ENCODE data around the gene PRLR.

The PRLR gene

DNA sequence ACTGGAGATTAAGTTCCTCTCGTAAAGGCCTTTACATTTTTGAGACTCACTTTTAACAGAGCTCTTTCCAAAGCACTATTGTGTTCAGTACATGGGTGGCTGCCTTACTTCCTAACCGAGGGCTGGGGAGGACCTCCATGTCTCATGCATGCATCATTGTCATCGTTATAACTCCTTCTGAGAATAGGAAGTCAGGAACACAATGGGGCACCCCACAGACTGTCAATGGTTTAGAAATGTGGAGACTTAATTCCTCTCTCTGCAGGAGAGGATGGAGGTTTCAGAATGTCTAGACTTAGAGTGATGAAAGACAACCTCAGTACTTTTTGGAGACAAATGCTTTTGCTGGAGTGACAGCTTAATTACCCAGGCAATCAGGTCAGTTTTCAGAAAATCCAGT is 83.9 kb downstream of the PRLR start:
- Histone ChIP-seq H3K36me3 (ENCODE audit: insufficient read depth, low read length) (no peaks in the 10 kb centered on the region), H3K9me3 (ENCODE audit: control insufficient read depth, insufficient read depth, low read length) (no peaks in the 10 kb centered on the region)

DNA sequence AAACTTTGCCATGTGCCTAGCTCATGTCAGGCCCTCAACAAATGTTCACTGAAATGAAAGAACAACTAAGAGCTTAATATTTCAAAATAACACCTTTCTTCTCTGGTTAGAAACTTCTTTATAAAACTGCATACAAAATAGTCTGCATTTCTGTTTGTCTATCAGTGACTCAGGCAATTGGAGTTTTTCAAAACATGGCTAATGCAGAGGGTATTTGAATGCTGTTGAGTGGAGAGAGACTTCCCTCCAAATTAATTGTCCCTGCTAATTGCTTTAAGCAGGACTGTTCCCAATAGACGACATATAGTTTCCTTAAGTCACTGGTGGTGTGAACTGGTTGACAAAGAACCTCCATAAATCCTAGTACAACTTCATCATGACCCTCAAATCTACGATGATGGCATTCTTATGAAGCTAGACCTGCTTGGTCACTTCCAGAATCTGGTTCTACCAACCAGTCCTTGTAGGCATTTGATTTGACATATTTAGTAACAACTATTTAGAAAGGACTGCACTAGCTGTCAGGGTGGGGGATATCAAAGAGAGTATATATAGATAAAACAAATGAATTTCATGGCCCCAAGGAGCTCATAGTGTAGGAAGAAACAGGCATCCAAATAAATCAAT is 84.5 kb downstream of the PRLR start:
- Histone ChIP-seq H3K9me3 (ENCODE audit: control insufficient read depth, insufficient read depth, low read length) (no peaks in the 10 kb centered on the region), H3K4me1 (ENCODE audit: insufficient read depth, low read length) (no peaks in the 10 kb centered on the region; the same call in 1 of the 2 replicates), H3K36me3 (ENCODE audit: insufficient read depth, low read length) (no peaks in the 10 kb centered on the region), H3K9ac (ENCODE audit: low read depth, low read length) (no peak overlapping the region)

More for the DNA sequence above, 83.9 kb downstream of the PRLR start:
- Histone ChIP-seq H3K9ac (ENCODE audit: low read depth, low read length) (no peak overlapping the region), H3K4me1 (ENCODE audit: insufficient read depth, low read length) (no peaks in the 10 kb centered on the region; the same call in 1 of the 2 replicates)

DNA sequence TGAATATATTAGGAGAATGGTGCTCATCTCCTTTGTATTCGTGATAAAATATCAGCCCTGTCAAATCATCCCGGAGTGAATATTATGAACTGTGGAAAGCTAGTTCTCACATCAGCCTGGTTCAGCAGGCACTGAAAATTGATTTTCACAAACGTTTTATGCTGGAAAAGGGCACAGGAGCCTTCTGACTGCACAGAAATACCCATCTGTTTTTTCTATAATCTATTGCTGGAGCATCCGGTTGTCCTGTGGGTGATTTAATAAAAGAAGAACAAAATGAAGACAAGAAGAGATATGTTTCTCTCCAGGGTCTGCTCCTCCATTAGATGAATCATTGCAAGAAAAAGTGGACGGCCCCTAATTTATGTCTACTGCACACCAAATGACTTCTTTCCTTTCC is 85.3 kb downstream of the PRLR start:
- Histone ChIP-seq H3K9ac (ENCODE audit: low read depth, low read length) (no peak overlapping the region), H3K36me3 (ENCODE audit: insufficient read depth, low read length) (no peaks in the 10 kb centered on the region), H3K9me3 (ENCODE audit: control insufficient read depth, insufficient read depth, low read length) (no peaks in the 10 kb centered on the region), H3K4me1 (ENCODE audit: insufficient read depth, low read length) (no peaks in the 10 kb centered on the region; the same call in 1 of the 2 replicates)

DNA sequence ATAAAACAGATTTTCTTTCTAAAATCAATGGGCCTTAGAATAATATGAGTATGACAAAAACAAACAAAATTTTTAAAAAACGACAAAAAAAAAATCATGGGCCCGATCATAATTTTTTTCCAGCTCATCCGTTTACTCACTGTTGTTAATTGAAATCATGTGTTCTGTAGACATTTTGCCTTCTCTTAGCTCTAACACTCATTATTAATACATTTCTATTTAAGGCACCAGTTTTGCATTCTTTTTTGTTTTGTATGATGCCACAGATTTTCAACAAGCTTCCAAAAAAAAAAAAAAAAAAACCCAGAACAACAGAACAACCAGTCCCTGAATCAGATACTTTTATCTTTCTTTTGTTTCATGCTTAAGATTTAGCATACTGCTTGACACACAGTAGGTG is 86.4 kb downstream of the PRLR start:
- no peak overlapping the region for H3K9ac ChIP-seq (ENCODE audit: low read depth, low read length)
- H3K36me3 ChIP-seq (ENCODE audit: insufficient read depth, low read length), result no peaks in the 10 kb centered on the region
- no peaks in the 10 kb centered on the region for H3K9me3 ChIP-seq (ENCODE audit: control insufficient read depth, insufficient read depth, low read length)
- H3K4me1 ChIP-seq (ENCODE audit: insufficient read depth, low read length), result no peaks in the 10 kb centered on the region; the same call in 1 of the 2 replicates

DNA sequence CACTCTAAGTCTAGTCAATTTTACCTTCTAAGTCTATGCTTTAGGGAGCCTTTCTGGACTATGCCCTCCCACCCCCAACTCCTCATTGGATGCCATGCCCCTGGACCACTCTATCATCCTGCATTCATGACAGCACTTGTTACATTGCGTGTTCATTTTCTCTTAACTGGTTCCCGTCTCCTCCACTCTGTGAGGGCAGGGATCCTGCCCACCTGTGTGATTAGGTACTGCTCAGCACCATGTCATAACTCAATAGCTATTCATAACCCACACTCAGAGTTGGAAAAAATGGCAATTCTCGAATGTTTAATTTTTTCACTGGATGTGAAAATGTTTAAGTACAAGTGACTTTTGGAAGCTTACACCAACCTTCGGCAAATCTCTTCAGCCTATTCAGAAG is 88.5 kb downstream of the PRLR start:
- no peaks in the 10 kb centered on the region for H3K9me3 ChIP-seq (ENCODE audit: control insufficient read depth, insufficient read depth, low read length)
- no peaks in the 10 kb centered on the region for H3K36me3 ChIP-seq (ENCODE audit: insufficient read depth, low read length)
- no peak overlapping the region for H3K9ac ChIP-seq (ENCODE audit: low read depth, low read length)
- H3K4me1 ChIP-seq (ENCODE audit: insufficient read depth, low read length), result no peaks in the 10 kb centered on the region; the same call in 1 of the 2 replicates

DNA sequence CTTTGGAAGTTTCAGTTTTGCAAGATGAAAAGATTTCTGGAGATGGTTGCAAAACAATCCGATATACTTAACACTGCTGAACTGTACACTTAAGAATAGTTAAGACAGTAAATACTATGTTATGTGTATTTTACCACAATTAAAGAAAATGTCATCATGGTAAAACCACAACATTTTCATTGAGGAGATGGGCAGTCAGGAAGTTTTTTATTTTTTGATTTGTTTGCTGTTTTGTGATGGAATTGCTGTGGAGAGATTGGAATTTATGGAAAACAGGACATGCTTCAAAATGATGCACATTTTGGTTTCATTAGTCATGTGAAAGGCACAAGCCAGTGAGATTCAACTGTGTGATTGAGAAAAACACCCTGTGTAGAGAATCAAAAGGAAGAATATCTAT is 92.1 kb downstream of the PRLR start:
- Histone ChIP-seq H3K9ac (ENCODE audit: low read depth, low read length) (no peak overlapping the region), H3K4me1 (ENCODE audit: insufficient read depth, low read length) (no peaks in the 10 kb centered on the region), H3K9me3 (ENCODE audit: control insufficient read depth, insufficient read depth, low read length) (no peaks in the 10 kb centered on the region), H3K36me3 (ENCODE audit: insufficient read depth, low read length) (no peaks in the 10 kb centered on the region)

DNA sequence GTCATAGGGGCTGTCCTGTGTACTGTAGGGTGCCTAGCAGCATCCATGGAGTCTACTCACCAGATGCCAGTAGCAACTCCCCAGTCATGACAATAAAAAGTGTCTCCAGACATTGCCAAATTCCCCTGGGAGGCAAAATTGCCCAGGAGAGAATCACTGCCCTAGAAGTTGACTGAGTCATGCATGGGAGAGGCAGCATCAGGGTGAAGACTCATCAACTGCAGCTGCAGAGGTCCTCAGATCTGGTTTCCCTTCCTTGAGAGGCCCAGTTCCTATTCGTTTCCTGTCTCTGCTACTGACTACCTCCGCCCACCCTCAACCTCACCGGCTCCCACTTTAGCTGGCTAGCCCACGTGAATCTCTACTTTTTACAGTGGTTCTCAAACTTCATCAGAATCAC is 93.9 kb downstream of the PRLR start:
- Histone ChIP-seq H3K4me1 (ENCODE audit: insufficient read depth, low read length) (no peaks in the 10 kb centered on the region), H3K9ac (ENCODE audit: low read depth, low read length) (no peak overlapping the region), H3K9me3 (ENCODE audit: control insufficient read depth, insufficient read depth, low read length) (no peaks in the 10 kb centered on the region; the same call in 1 of the 2 replicates), H3K36me3 (ENCODE audit: insufficient read depth, low read length) (no peaks in the 10 kb centered on the region)

DNA sequence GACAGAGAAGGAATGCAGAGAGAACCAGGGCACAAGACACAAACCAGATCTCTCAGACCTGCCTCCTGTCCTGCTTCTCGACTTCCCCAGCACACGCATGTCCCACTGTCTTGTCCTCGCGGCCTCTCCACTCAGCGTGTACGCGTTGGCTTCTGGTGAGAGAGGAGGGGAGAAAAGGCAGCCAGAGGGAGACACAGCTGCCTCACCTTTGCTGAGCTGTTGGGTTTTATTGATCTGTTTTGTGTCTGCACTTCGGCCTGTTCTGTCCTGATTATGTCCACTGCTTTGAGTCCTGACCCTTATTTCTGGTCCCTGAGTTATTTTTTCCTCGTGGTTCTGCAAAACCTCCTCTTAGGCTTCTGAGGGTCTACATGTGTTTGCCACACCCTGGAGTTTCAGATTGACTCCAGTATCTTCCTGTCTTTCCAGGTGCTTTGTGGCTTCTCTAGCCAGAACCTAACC is 95.0 kb downstream of the PRLR start:
- H3K9ac ChIP-seq (ENCODE audit: low read depth, low read length), result no peak overlapping the region
- H3K9me3 ChIP-seq (ENCODE audit: control insufficient read depth, insufficient read depth, low read length), result peaks cover 3% of the 10 kb centered on the region
- H3K4me1 ChIP-seq (ENCODE audit: insufficient read depth, low read length), result no peaks in the 10 kb centered on the region

DNA sequence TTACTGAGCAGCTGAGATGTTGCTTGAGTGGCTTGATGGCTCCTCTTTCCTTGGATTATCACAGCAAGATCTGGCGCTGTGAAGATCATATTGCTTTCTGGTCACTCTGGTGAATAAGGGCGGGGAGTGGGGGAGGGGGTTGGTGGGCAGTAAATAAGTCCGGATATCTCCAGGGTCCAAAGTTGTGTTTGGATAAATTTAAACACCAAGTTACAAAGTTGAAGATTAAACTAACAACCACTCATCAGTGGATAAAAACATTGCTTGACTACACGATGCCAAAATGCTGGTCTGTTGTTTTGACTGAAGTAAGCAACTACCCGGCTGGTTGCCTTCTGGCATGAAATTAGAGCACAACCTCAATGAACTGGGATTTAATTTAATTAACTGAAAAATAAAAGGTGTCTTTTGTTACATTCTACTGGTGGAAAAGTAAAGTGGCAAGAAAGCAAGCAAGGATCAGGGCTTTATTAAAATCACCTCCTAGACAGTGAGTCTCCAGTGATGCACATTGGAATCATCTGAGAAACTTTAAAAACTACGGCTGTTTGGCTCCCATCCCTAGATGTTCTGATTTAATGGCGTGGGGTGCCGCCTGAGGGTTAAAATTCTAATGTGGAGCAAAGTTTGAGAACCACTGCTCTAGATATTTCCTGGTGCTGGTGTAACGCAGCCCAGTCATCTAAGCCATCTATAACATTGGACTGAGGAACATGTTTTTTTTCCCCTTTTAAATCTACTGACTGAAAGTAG is 95.8 kb downstream of the PRLR start:
- Histone ChIP-seq H3K36me3 (ENCODE audit: insufficient read depth, low read length) (no peaks in the 10 kb centered on the region), H3K4me1 (ENCODE audit: insufficient read depth, low read length) (no peaks in the 10 kb centered on the region), H3K9me3 (ENCODE audit: control insufficient read depth, insufficient read depth, low read length) (peaks cover 3% of the 10 kb centered on the region), H3K9ac (ENCODE audit: low read depth, low read length) (no peak overlapping the region)

More for the DNA sequence above, 95.0 kb downstream of the PRLR start:
- H3K36me3 ChIP-seq (ENCODE audit: insufficient read depth, low read length), result no peaks in the 10 kb centered on the region

DNA sequence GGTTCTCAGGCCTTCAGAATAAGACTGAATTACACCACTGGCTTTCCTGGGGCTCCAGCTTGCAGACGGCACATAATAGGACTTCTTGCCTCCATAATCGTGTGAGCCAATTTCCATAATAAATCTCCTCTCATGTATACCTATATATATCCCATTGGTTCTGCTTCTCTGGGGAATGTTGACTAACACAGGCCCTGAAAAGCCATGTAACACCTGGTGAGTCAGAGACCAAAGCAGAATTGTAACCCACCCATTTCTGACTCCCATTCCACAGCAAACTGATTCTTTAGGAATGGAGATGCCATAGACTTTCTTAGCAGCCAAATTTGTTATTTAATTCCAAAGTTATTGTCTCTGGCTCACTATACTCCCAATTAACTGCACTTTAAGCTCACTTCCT is 97.1 kb downstream of the PRLR start:
- Histone ChIP-seq H3K4me1 (ENCODE audit: insufficient read depth, low read length) (no peaks in the 10 kb centered on the region), H3K9ac (ENCODE audit: low read depth, low read length) (no peak overlapping the region)

DNA sequence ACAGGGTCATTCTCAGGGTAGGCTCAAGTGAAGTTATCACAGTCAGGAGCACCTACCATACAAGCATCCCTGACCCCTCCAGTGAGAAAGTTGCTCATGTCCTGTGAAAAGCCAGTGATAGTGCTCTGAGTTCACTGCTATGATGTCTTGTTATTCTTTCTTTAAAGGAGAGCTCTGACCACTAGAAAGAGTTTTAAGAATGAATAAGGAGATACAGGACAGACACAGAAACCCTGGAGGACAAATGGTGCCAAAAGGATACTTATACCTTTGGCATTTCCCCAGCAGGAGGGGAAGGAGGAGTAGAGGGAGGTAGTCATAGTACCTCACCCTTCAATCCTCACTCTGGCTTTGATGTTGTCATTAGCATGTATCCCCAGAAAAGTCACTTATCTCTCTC is 98.6 kb downstream of the PRLR start:
- H3K4me1 ChIP-seq (ENCODE audit: insufficient read depth, low read length), result no peaks in the 10 kb centered on the region

More for the DNA sequence above, 97.1 kb downstream of the PRLR start:
- Histone ChIP-seq H3K9me3 (ENCODE audit: control insufficient read depth, insufficient read depth, low read length) (peaks cover 3% of the 10 kb centered on the region), H3K36me3 (ENCODE audit: insufficient read depth, low read length) (no peaks in the 10 kb centered on the region)

DNA sequence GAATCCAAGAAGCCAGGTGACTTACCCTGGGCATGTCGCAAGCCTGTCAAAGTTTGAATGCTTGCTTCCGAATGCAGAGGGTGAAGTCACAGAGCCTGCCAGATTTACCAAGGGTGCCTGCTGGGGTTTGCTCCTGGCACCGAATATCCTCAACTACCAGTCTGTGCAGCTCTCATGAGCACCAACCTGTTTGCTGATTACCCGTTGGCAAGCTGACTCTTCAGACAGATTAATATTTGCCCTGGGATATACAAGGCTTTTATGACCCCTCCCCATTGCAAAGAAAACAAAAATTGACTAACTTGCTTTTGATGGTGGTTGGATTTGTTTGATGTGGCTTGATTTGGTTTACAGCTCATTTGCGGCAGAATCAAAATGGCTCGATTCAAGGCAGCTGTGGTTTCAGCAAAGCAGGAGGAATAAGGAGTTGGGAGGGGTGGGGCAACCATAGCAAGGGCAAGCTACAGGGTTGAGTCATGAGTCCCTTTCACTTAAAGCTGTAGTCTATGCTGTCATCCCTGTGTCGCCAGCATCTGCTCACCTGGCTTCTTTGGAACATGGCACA is 100.3 kb downstream of the PRLR start:
- H3K9me3 ChIP-seq (ENCODE audit: control insufficient read depth, insufficient read depth, low read length), result peaks cover 3% of the 10 kb centered on the region
- H3K36me3 ChIP-seq (ENCODE audit: insufficient read depth, low read length), result no peaks in the 10 kb centered on the region
- no peak overlapping the region for H3K9ac ChIP-seq (ENCODE audit: low read depth, low read length)
- H3K4me1 ChIP-seq (ENCODE audit: insufficient read depth, low read length), result no peaks in the 10 kb centered on the region

More for the DNA sequence above, 98.6 kb downstream of the PRLR start:
- Histone ChIP-seq H3K9ac (ENCODE audit: low read depth, low read length) (no peak overlapping the region), H3K36me3 (ENCODE audit: insufficient read depth, low read length) (no peaks in the 10 kb centered on the region), H3K9me3 (ENCODE audit: control insufficient read depth, insufficient read depth, low read length) (peaks cover 3% of the 10 kb centered on the region)

DNA sequence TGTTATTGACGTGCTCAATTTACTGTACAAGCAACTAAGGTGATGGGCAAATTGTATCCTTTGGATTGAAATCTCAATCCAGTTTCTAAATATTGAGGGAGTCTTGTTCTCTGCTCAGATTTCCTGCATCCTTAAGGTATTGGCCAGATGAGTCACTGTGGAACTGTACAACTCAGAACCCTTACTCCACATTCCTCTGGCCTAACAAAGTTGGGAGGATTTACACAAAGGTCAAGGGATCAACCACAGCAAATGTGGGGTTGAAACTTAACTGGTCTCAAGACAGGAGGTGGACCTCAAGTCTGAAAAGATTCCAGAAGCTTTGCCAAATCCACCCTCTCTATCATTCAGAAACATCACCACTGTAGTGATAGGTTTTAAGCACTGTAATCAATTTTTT is 101.0 kb downstream of the PRLR start:
- no peak overlapping the region for H3K9ac ChIP-seq (ENCODE audit: low read depth, low read length)
- H3K9me3 ChIP-seq (ENCODE audit: control insufficient read depth, insufficient read depth, low read length), result peaks cover 3% of the 10 kb centered on the region
- H3K4me1 ChIP-seq (ENCODE audit: insufficient read depth, low read length), result no peaks in the 10 kb centered on the region
- H3K36me3 ChIP-seq (ENCODE audit: insufficient read depth, low read length), result no peaks in the 10 kb centered on the region

DNA sequence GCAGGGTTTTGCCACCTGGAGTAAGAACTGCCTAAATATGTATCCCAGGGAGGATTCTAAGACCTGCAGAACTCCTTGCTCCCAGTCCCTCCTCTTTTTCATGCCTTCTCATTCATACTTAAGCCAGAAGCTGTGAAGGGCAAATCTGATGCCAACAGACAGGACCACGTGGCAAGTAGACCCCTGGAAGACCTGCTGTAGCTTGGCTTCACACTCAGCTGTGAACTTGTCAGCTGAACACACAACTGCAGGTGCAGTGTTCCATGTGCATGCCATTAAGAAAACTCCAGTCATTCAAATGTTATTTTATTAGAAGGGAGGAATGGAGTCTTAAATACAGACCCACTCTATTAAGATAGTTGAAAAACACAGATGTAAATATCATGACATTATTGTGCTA is 103.3 kb downstream of the PRLR start:
- H3K9me3 ChIP-seq (ENCODE audit: control insufficient read depth, insufficient read depth, low read length), result peaks cover 3% of the 10 kb centered on the region; the same call in 1 of the 2 replicates
- no peaks in the 10 kb centered on the region for H3K36me3 ChIP-seq (ENCODE audit: insufficient read depth, low read length)
- no peaks in the 10 kb centered on the region for H3K4me1 ChIP-seq (ENCODE audit: insufficient read depth, low read length)
- no peak overlapping the region for H3K9ac ChIP-seq (ENCODE audit: low read depth, low read length)

DNA sequence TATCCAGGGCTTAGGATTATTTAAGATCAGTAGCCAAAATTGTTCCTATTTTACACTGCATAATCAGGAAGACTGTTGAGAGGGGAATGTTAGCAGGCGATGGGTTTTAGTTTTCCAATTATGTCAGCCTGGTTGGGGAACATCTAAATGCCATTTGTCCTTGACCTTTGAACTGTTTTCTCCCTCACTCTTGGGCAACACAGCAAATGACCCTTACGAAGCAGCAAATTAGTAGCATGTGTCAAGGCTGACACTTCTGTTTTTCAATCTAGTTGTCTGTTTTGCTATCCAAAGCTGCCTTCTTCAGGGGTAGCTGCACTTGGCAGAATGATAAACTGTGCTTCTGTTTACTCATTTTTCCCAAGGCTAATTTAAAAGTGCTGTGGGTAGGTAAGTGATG is 104.5 kb downstream of the PRLR start:
- no peaks in the 10 kb centered on the region for H3K4me1 ChIP-seq (ENCODE audit: insufficient read depth, low read length)
- no peak overlapping the region for H3K9ac ChIP-seq (ENCODE audit: low read depth, low read length)
- H3K36me3 ChIP-seq (ENCODE audit: insufficient read depth, low read length), result no peaks in the 10 kb centered on the region
- peaks cover under 1% of the 10 kb centered on the region; the same call in 1 of the 2 replicates for H3K9me3 ChIP-seq (ENCODE audit: control insufficient read depth, insufficient read depth, low read length)
